Mammary epithelial cell (primary cell): ENCODE measurements around the gene DDX49.

Source experiments
- EZH2 ChIP-seq: IDR thresholded peaks from 2 replicates; pipeline ENCODE4 v1.6.1; 2012; ENCODE audit warnings: low read length, inconsistent platforms, borderline replicate concordance
- TF ChIP-seq, protein P1 (sequence below), 2 donors: IDR thresholded peaks in 1 of 2; conservative IDR thresholded peaks in 1 of 2; 2 replicates each; pipeline ENCODE4 v1.5.1; 2011 to 2012; ENCODE audit warnings: inconsistent platforms in 2 of 2, low read length in 2 of 2, mild to moderate bottlenecking in 2 of 2, control low read depth in 1 of 2, low read depth in 1 of 2; ENCODE audit not compliant: insufficient read depth in 1 of 2; ENCODE audit errors: extremely low read depth in 1 of 2

- TF ChIP-seq, protein P1, sequence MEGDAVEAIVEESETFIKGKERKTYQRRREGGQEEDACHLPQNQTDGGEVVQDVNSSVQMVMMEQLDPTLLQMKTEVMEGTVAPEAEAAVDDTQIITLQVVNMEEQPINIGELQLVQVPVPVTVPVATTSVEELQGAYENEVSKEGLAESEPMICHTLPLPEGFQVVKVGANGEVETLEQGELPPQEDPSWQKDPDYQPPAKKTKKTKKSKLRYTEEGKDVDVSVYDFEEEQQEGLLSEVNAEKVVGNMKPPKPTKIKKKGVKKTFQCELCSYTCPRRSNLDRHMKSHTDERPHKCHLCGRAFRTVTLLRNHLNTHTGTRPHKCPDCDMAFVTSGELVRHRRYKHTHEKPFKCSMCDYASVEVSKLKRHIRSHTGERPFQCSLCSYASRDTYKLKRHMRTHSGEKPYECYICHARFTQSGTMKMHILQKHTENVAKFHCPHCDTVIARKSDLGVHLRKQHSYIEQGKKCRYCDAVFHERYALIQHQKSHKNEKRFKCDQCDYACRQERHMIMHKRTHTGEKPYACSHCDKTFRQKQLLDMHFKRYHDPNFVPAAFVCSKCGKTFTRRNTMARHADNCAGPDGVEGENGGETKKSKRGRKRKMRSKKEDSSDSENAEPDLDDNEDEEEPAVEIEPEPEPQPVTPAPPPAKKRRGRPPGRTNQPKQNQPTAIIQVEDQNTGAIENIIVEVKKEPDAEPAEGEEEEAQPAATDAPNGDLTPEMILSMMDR (conservative IDR thresholded peaks at IDR 0.05 in 1 of 2, IDR thresholded peaks at IDR 0.05 in 1 of 2; ENCODE audit: extremely low read depth in 1 of 2, insufficient read depth in 1 of 2, low read depth in 1 of 2, low read length in 2 of 2) = no peak
- TF ChIP-seq EZH2 = no peak
Measured at GRCh38 chr19:18905058-18905456, 14.5 kb upstream of the DDX49 start.
